Left ventricle myocardium inferior (tissue), 1 donor: ENCODE data around the gene BRI3BP. TPM values are rescaled to one million over a fixed set of nuclear protein-coding genes. Genes with fewer than 3 reads are reported as not detected.
"Not testable (repeated sequence)": the region's sequence is repeated elsewhere in the genome, so short reads cannot be mapped to it uniquely, and the experiment has no call there.

Source experiments
- DNase-seq: peaks from one replicate; pipeline ENCODE4 v3.0.0-alpha.2; 2020
- H3K27ac ChIP-seq: fragments of 200-600 bp; replicated peaks from 2 replicates; pipeline ENCODE4 v1.8.0; 2021
- H3K27me3 ChIP-seq: fragments of 200-600 bp; 2 replicates; pipeline ENCODE4 v1.8.0; 2021; ENCODE audit warnings: low read depth
- H3K36me3 ChIP-seq: fragments of 200-600 bp; 2 replicates; pipeline ENCODE4 v1.8.0; 2021
- H3K4me1 ChIP-seq: fragments of 200-600 bp; 2 replicates; pipeline ENCODE4 v1.8.0; 2021
- H3K4me3 ChIP-seq: fragments of 200-600 bp; 2 replicates; pipeline ENCODE4 v1.8.0; 2021; ENCODE audit warnings: mild to moderate bottlenecking, moderate library complexity
- H3K9me3 ChIP-seq: fragments of 200-600 bp; replicated peaks from 2 replicates; pipeline ENCODE4 v1.8.0; 2021
- intact Hi-C: fragments of 100-400 bp; cut with micrococcal nuclease; formaldehyde crosslinking; loops from one replicate; pipeline ENCODE4 v1.11.0; 2022
- total RNA-seq: library from RNA; stranded (reverse); fragmentation: NEBNext Ultra II Directional; extraction: Animal tissue kit (Norgen Biotek cat#: 25700); gene quantifications from one replicate; pipeline ENCODE4 v1.2.1, GENCODE V29; 2021
- TF ChIP-seq, protein P1 (sequence below): fragments of 200-600 bp; IDR thresholded peaks from 2 replicates; pipeline ENCODE4 v1.8.0; 2021; ENCODE audit warnings: antibody characterized with exemption, mild to moderate bottlenecking, borderline replicate concordance
- donor health status: DM: no; HTN: yes; CAD: no; lungs with severe emphysema.

Gene BRI3BP
- total RNA-seq, 1 donor from 2014 or later, result 4.3 TPM

- H3K36me3 ChIP-seq, result no peaks in the 10 kb centered on the region
- peaks cover 39% of the 10 kb centered on the region for H3K4me1 ChIP-seq
- TF ChIP-seq, protein P1, sequence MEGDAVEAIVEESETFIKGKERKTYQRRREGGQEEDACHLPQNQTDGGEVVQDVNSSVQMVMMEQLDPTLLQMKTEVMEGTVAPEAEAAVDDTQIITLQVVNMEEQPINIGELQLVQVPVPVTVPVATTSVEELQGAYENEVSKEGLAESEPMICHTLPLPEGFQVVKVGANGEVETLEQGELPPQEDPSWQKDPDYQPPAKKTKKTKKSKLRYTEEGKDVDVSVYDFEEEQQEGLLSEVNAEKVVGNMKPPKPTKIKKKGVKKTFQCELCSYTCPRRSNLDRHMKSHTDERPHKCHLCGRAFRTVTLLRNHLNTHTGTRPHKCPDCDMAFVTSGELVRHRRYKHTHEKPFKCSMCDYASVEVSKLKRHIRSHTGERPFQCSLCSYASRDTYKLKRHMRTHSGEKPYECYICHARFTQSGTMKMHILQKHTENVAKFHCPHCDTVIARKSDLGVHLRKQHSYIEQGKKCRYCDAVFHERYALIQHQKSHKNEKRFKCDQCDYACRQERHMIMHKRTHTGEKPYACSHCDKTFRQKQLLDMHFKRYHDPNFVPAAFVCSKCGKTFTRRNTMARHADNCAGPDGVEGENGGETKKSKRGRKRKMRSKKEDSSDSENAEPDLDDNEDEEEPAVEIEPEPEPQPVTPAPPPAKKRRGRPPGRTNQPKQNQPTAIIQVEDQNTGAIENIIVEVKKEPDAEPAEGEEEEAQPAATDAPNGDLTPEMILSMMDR, result no peak
- no peak for DNase-seq
- H3K27ac ChIP-seq, result peak overlapping the region; percentile 70
- H3K4me3 ChIP-seq, result no peak overlapping the region
- intact Hi-C loops, result no loop called here
- H3K27me3 ChIP-seq, result no peaks in the 10 kb centered on the region
- no peaks in the 10 kb centered on the region for H3K9me3 ChIP-seq
These were observed 76.7 kb downstream of the BRI3BP start for GRCh38 chr12:125070112-125070511.

DNA sequence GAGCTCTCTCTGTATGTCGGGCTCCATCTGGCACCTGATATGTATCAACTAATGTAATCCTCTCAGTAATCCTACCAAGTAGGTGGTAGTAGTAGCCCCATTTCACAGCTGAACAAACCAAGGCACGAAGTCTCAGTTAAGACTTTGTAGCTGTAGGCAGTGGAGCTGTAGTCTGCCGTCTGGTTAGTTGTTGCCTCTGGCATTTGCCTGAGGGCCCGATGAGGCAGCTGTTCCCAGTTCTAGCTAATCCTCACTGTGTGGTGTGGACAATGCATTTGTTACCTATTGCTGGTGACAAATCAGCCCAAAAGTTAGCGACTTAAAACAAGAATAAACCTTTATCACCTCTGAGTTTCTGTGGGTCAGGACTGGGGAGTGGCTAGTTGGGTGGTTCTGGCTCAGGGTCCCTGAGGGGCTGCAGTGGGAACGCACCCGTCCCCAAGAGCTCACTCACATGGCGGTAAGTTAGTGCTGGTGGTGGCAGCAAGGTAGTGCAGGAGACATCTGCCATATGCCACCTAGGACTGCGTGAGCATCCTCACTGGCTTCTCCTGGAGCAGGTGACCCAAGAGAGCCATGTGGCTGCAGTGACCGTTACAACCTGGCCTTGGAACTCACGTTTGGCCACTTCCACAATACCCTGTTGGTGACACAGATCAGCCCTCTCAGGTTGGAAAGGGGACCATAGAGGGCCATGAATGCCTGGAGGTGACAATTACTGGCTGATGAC is 77.4 kb downstream of the BRI3BP start:
- H3K4me1 ChIP-seq, result peaks cover 32% of the 10 kb centered on the region
- H3K27me3 ChIP-seq, result no peaks in the 10 kb centered on the region
- H3K27ac ChIP-seq, result no peak overlapping the region
- H3K36me3 ChIP-seq, result peaks cover 6% of the 10 kb centered on the region
- intact Hi-C loops, result no loop called here
- TF ChIP-seq, protein P1, result no peak
- no peak for DNase-seq
- no peak overlapping the region for H3K4me3 ChIP-seq
- no peaks in the 10 kb centered on the region for H3K9me3 ChIP-seq

- Histone ChIP-seq H3K4me1 (peaks cover 28% of the 10 kb centered on the region), H3K36me3 (peaks cover 11% of the 10 kb centered on the region), H3K27me3 (no peaks in the 10 kb centered on the region), H3K9me3 (no peaks in the 10 kb centered on the region), H3K27ac (no peak overlapping the region), H3K4me3 (no peak overlapping the region)
- TF ChIP-seq, protein P1, result no peak
- DNase-seq, result no peak
- intact Hi-C loops, result no loop called here
These were observed 78.0 kb downstream of the BRI3BP start for GRCh38 chr12:125071456-125071855.

GRCh38 chr12:125072496-125072895 is 79.1 kb downstream of the BRI3BP start:
- Histone ChIP-seq H3K36me3 (peaks cover 22% of the 10 kb centered on the region), H3K4me3 (no peak overlapping the region), H3K9me3 (no peaks in the 10 kb centered on the region), H3K27ac (no peak overlapping the region), H3K4me1 (peaks cover 20% of the 10 kb centered on the region), H3K27me3 (no peaks in the 10 kb centered on the region)
- intact Hi-C loops, result no loop called here
- TF ChIP-seq, protein P1, result no peak
- no peak for DNase-seq

- intact Hi-C loops, H3K27me3 ChIP-seq, H3K9me3 ChIP-seq, H3K4me1 ChIP-seq, DNase-seq, H3K27ac ChIP-seq, H3K4me3 ChIP-seq: not testable (repeated sequence)
- peaks cover 30% of the 10 kb centered on the region for H3K36me3 ChIP-seq
These were observed 80.8 kb downstream of the BRI3BP start for GRCh38 chr12:125074294-125074693.

GRCh38 chr12:125076103-125076502 is 82.7 kb downstream of the BRI3BP start:
- Histone ChIP-seq H3K9me3 (no peaks in the 10 kb centered on the region), H3K4me1 (no peaks in the 10 kb centered on the region), H3K27me3 (no peaks in the 10 kb centered on the region), H3K27ac (no peak overlapping the region), H3K36me3 (peaks cover 30% of the 10 kb centered on the region), H3K4me3 (no peak overlapping the region)
- intact Hi-C loops, result no loop called here
- DNase-seq, result no peak
- TF ChIP-seq, protein P1, result no peak
